Sigmoid colon (tissue), 7 donors: ENCODE data around the gene FAM227B. TPM values are rescaled to one million over a fixed set of nuclear protein-coding genes. Genes with fewer than 3 reads are reported as not detected.

Experiments used
- DNase-seq: peaks from one replicate; pipeline ENCODE4 v3.0.0-alpha.2; 2019
- H3K27ac ChIP-seq, 4 donors: fragments of 200-600 bp; sonication (generic); one replicate each; pipeline ENCODE4 v1.5.1; 2016 to 2019; ENCODE audit warnings: mild to moderate bottlenecking in 1 of 4
- H3K27me3 ChIP-seq, 3 donors: fragments of 200-600 bp; sonication (generic); one replicate each; pipeline ENCODE4 v1.5.1; 2019; ENCODE audit warnings: mild to moderate bottlenecking in 1 of 3
- H3K36me3 ChIP-seq, 4 donors: fragments of 200-600 bp; sonication (generic); one replicate each; pipeline ENCODE4 v1.5.1; 2016 to 2019
- H3K4me1 ChIP-seq, 4 donors: fragments of 200-600 bp; sonication (generic); one replicate each; pipeline ENCODE4 v1.5.1; 2017 to 2019
- H3K4me3 ChIP-seq, 4 donors: fragments of 200-600 bp; sonication (generic); one replicate each; pipeline ENCODE4 v1.5.1; 2017 to 2019; ENCODE audit warnings: mild to moderate bottlenecking in 2 of 4, moderate library complexity in 1 of 4
- H3K9me3 ChIP-seq, 4 donors: fragments of 200-600 bp in 3 of 4; sonication (generic) in 3 of 4; one replicate each; pipeline versions ENCODE4 v1.5.1 to v1.6.1; 2013 to 2019
- CTCF ChIP-seq, 4 experiments: fragments of 450-650 bp in 3 of 4; fragments of 200-600 bp in 1 of 4; IDR thresholded peaks; one replicate each; pipeline ENCODE4 v1.5.1; 2016 to 2019; ENCODE audit warnings: antibody characterized with exemption in 4 of 4, mild to moderate bottlenecking in 3 of 4, moderate library complexity in 2 of 4
- EP300 ChIP-seq, 4 donors: sonication (generic); formaldehyde crosslinking; IDR thresholded peaks; one replicate each; pipeline ENCODE4 v1.6.1; 2017; ENCODE audit warnings: antibody characterized with exemption in 4 of 4
- POLR2A ChIP-seq, 2 donors: fragments of 450-650 bp; IDR thresholded peaks; one replicate each; pipeline ENCODE4 v1.6.1; 2016; ENCODE audit warnings: antibody characterized with exemption in 2 of 2, mild to moderate bottlenecking in 2 of 2, moderate library complexity in 2 of 2
- POLR2AphosphoS5 ChIP-seq, 4 donors: sonication (generic); formaldehyde crosslinking; IDR thresholded peaks; one replicate each; pipeline ENCODE4 v1.6.1; 2017; ENCODE audit warnings: antibody characterized with exemption in 4 of 4
- whole genome bisulfite sequencing, 2 donors: extraction: QIAGEN DNeasy Blood & Tissue Kit; methylation state at CpG; one replicate each; pipeline ENCODE4 v1.1.7; 2013; 5-methylcytosine and 5-hydroxymethylcytosine counted together
- intact Hi-C: fragments of 100-400 bp; cut with DNase I; formaldehyde crosslinking; loops from one replicate; pipeline ENCODE4 v1.15.1; 2023
- polyA plus RNA-seq, 3 donors: library from polyadenylated mRNA; stranded (reverse); fragments of 200-250 nt; gene quantifications; one replicate each; pipeline ENCODE4 v1.2.3, GENCODE V29; 2013
- total RNA-seq, 4 donors: library from RNA; depleted of rRNA; stranded (reverse); fragments of >200 nt; gene quantifications; one replicate each; pipeline ENCODE4 v1.1.0, GENCODE V29; 2016
- donor health status: healthy with polysubstance abuse.
- donor health status: Bipolar disorder and iron deficiency.
- donor health status: healthy.

Gene FAM227B
- total and polyA plus RNA-seq, 7 donors, result 1.8 to 21.1 (median 11.1) TPM

- no peak overlapping the region for H3K4me3 ChIP-seq
- no peak for DNase-seq
- intact Hi-C loops, result no loop called here
These were observed 311.9 kb downstream of the FAM227B start for GRCh38 chr15:49308686-49309085.

GRCh38 chr15:49306551-49306950 lies 314.1 kb downstream of the FAM227B start:
- no peaks in the 10 kb centered on the region for H3K9me3 ChIP-seq
- peaks cover 0 to 5% (median 0%) of the 10 kb centered on the region in 4 donors for H3K4me1 ChIP-seq
- no peak overlapping the region for H3K4me3 ChIP-seq
- WGBS, 2 donors, result 86 to 88% methylated on average over 1 of the region's 1 CpG
- no peak for DNase-seq
- no peak overlapping the region for H3K27ac ChIP-seq
- H3K36me3 ChIP-seq, result peaks cover 0 to 18% (median 0%) of the 10 kb centered on the region in 4 donors
- TF ChIP-seq CTCF (IDR thresholded peaks at IDR 0.05) (no peak), POLR2A (IDR thresholded peaks at IDR 0.05) (no peak), POLR2AphosphoS5 (IDR thresholded peaks at IDR 0.05) (no peak), EP300 (IDR thresholded peaks at IDR 0.05) (no peak)
- intact Hi-C loops, result no loop called here
- no peaks in the 10 kb centered on the region for H3K27me3 ChIP-seq

More at GRCh38 chr15:49308686-49309085, 311.9 kb downstream of the FAM227B start:
- peaks cover 0 to 11% (median 8%) of the 10 kb centered on the region in 4 donors for H3K4me1 ChIP-seq
- H3K27ac ChIP-seq, result no peak overlapping the region
- no peaks in the 10 kb centered on the region for H3K27me3 ChIP-seq
- no peak for TF ChIP-seq CTCF (IDR thresholded peaks at IDR 0.05)
- no peak for TF ChIP-seq POLR2A (IDR thresholded peaks at IDR 0.05)
- no peak for TF ChIP-seq EP300 (IDR thresholded peaks at IDR 0.05)
- H3K9me3 ChIP-seq, result no peaks in the 10 kb centered on the region
- peaks cover 0 to 13% (median 0%) of the 10 kb centered on the region in 4 donors for H3K36me3 ChIP-seq
- WGBS, 2 donors, result 92 to 95% methylated on average over 2 of the region's 2 CpGs

- Histone ChIP-seq H3K27me3 (no peaks in the 10 kb centered on the region), H3K9me3 (no peaks in the 10 kb centered on the region), H3K4me1 (no peaks in the 10 kb centered on the region), H3K4me3 (no peak overlapping the region), H3K36me3 (peaks cover 0 to 18% (median 0%) of the 10 kb centered on the region in 4 donors), H3K27ac (no peak overlapping the region)
- whole genome bisulfite sequencing, 2 donors, result 78 to 95% methylated on average over 3 of the region's 3 CpGs
- intact Hi-C loops, result no loop called here
- TF ChIP-seq POLR2AphosphoS5 (IDR thresholded peaks at IDR 0.05) (no peak), POLR2A (IDR thresholded peaks at IDR 0.05) (no peak), CTCF (IDR thresholded peaks at IDR 0.05) (no peak), EP300 (IDR thresholded peaks at IDR 0.05) (no peak)
- DNase-seq, result no peak
These were observed 317.6 kb downstream of the FAM227B start for GRCh38 chr15:49303003-49303402.

GRCh38 chr15:49301562-49301961 lies 319.1 kb downstream of the FAM227B start:
- Histone ChIP-seq H3K9me3 (no peaks in the 10 kb centered on the region), H3K27ac (no peak overlapping the region), H3K27me3 (no peaks in the 10 kb centered on the region), H3K4me3 (no peak overlapping the region), H3K4me1 (no peaks in the 10 kb centered on the region), H3K36me3 (peaks cover 0 to 18% (median 0%) of the 10 kb centered on the region in 4 donors)
- no peak for DNase-seq
- intact Hi-C loops, result no loop called here
- TF ChIP-seq CTCF (IDR thresholded peaks at IDR 0.05) (no peak), POLR2AphosphoS5 (IDR thresholded peaks at IDR 0.05) (no peak), POLR2A (IDR thresholded peaks at IDR 0.05) (no peak), EP300 (IDR thresholded peaks at IDR 0.05) (no peak)

GRCh38 chr15:49300856-49301255 lies 319.8 kb downstream of the FAM227B start:
- 97 to 98% methylated on average over 3 of the region's 3 CpGs for WGBS, 2 donors
- DNase-seq, result no peak
- no peak overlapping the region for H3K4me3 ChIP-seq
- no peaks in the 10 kb centered on the region for H3K9me3 ChIP-seq
- H3K27ac ChIP-seq, result no peak overlapping the region
- peaks cover 0 to 18% (median 0%) of the 10 kb centered on the region in 4 donors for H3K36me3 ChIP-seq
- H3K27me3 ChIP-seq, result no peaks in the 10 kb centered on the region
- TF ChIP-seq EP300 (IDR thresholded peaks at IDR 0.05), result no peak
- no peak for TF ChIP-seq POLR2A (IDR thresholded peaks at IDR 0.05)
- TF ChIP-seq POLR2AphosphoS5 (IDR thresholded peaks at IDR 0.05), result no peak
- no peak for TF ChIP-seq CTCF (IDR thresholded peaks at IDR 0.05)
- no peaks in the 10 kb centered on the region for H3K4me1 ChIP-seq
- intact Hi-C loops, result no loop called here
